ENCODE data around the gene RAPGEF6. TPM values are rescaled to one million over a fixed set of nuclear protein-coding genes. Genes with fewer than 3 reads are reported as not detected.

Gene RAPGEF6
- total RNA-seq, 3 donors from 2014 or later (not counting 1 experiment from before 2014, with no cell fraction given): 30.1 to 61.0 (median 42.1) TPM

DNA sequence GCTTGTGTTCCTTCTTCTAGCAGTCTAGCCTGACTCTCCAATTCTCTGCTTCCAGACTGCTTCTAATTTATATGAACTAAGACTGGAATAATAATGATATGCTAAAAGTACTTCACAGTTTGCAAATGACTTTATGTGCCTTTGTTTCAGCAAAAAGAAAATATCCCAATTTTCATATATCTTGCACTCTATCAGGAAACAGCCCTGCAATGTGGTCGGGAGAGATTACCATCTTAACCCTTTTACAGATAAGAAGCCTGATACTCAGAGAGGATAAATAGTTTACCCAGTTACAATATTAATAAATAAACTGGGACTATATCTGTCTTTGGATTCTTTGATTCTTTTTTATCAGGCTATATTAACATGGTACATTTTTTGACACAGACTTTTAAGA, 245.2 kb downstream of the RAPGEF6 start:
- Histone ChIP-seq H3K27ac (ENCODE audit: low read length) (no peak overlapping the region), H3K4me3 (ENCODE audit: low read length) (no peak overlapping the region), H3K9me3 (ENCODE audit: control insufficient read depth, insufficient read depth, low read length) (no peaks in the 10 kb centered on the region), H3K27me3 (ENCODE audit: control insufficient read depth, insufficient read depth, low read length) (no peaks in the 10 kb centered on the region), H3K36me3 (ENCODE audit: control insufficient read depth, insufficient read depth, low read length) (peaks cover 83% of the 10 kb centered on the region), H3K4me1 (ENCODE audit: control insufficient read depth, insufficient read depth, low read length) (no peaks in the 10 kb centered on the region)
- Mint-ChIP-seq H3K36me3 (peaks cover 36% of the 10 kb centered on the region), H3K9me3 (no peaks in the 10 kb centered on the region), H3K27ac (peak overlapping the region; percentile 85 to 95), H3K4me3 (no peak overlapping the region), H3K4me1 (peaks cover 20 to 33% of the 10 kb centered on the region in 2 donors), H3K27me3 (ENCODE audit: low read depth in 2 of 2) (no peaks in the 10 kb centered on the region)
- no peak for ATAC-seq
- no CpG with 5 or more reads among the region's 1 CpG for WGBS (ENCODE audit: insufficient coverage)
- no peak for DNase-seq
- intact Hi-C loops (cut with micrococcal nuclease): no loop called here
- no peak for TF ChIP-seq CTCF (IDR thresholded peaks at IDR 0.05)

DNA sequence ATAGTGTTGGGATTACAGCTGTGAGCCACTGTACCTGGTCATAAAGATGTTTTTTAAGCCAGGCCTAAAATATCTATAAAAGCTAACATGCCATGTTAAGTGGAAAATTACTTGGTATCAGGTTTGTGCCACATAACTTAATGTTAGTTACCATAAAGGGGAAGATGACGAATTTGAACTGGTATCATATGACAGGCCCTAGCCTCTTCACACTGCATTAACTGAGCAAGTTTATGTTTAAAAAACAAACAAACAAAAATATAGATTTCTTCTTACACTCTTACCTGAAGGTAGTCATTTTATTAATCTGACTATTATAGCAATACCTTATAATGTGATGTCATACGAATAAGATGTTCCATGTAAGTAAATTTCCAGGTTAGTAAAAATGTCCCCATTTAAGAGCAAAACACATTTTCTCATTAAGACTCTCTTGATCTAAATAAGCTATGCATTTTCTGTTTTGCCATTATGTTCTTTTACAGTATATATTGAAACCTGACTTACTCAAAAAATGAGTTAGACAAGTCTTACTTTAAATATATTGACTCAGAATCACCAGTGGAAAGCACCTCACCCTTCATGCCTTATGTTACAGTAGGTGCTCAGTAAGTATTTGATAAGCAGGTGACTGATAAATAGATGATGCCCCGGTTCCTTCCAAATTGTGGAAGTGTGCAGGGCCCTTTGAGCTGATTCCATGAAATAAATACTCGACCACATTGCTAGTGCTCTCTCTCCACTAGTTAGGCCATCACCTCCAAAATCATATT, 245.7 kb downstream of the RAPGEF6 start:
- intact Hi-C loops (cut with micrococcal nuclease): no loop called here

GRCh38 chr5:131387255-131387654, 247.8 kb downstream of the RAPGEF6 start:
- Histone ChIP-seq H3K4me1 (ENCODE audit: control insufficient read depth, insufficient read depth, low read length) (peaks cover 12% of the 10 kb centered on the region), H3K9me3 (ENCODE audit: control insufficient read depth, insufficient read depth, low read length) (no peaks in the 10 kb centered on the region), H3K27me3 (ENCODE audit: control insufficient read depth, insufficient read depth, low read length) (no peaks in the 10 kb centered on the region), H3K36me3 (ENCODE audit: control insufficient read depth, insufficient read depth, low read length) (peaks cover 57% of the 10 kb centered on the region), H3K27ac (ENCODE audit: low read length) (no peak overlapping the region), H3K4me3 (ENCODE audit: low read length) (no peak overlapping the region)
- no peak for TF ChIP-seq CTCF (IDR thresholded peaks at IDR 0.05)
- DNase-seq: no peak
- ATAC-seq: no peak
- 92% methylated on average over 6 of the region's 6 CpGs for WGBS (ENCODE audit: insufficient coverage)
- Mint-ChIP-seq H3K4me1 (peaks cover 37 to 42% of the 10 kb centered on the region in 2 donors), H3K36me3 (peaks cover 20% of the 10 kb centered on the region), H3K9me3 (no peaks in the 10 kb centered on the region), H3K4me3 (no peak overlapping the region), H3K27me3 (ENCODE audit: low read depth in 2 of 2) (no peaks in the 10 kb centered on the region), H3K27ac (peak overlapping the region; percentile 89 to 95)
- intact Hi-C loops (cut with micrococcal nuclease): no loop called here

More for the DNA sequence above, 245.7 kb downstream of the RAPGEF6 start:
- no peaks in the 10 kb centered on the region for H3K27me3 ChIP-seq (ENCODE audit: control insufficient read depth, insufficient read depth, low read length)
- WGBS (ENCODE audit: insufficient coverage): 32% methylated on average over 3 of the region's 4 CpGs
- Mint-ChIP-seq H3K36me3 (peaks cover 35% of the 10 kb centered on the region), H3K27me3 (ENCODE audit: low read depth in 2 of 2) (no peaks in the 10 kb centered on the region), H3K27ac (peak overlapping the region; percentile 85 to 95), H3K4me3 (no peak overlapping the region), H3K4me1 (peaks cover 22 to 35% of the 10 kb centered on the region in 2 donors), H3K9me3 (no peaks in the 10 kb centered on the region)
- peaks cover 4% of the 10 kb centered on the region for H3K4me1 ChIP-seq (ENCODE audit: control insufficient read depth, insufficient read depth, low read length)
- ATAC-seq (no peak), DNase-seq (no peak)
- no peak for TF ChIP-seq CTCF (IDR thresholded peaks at IDR 0.05)
- H3K27ac ChIP-seq (ENCODE audit: low read length): no peak overlapping the region
- no peaks in the 10 kb centered on the region for H3K9me3 ChIP-seq (ENCODE audit: control insufficient read depth, insufficient read depth, low read length)
- no peak overlapping the region for H3K4me3 ChIP-seq (ENCODE audit: low read length)
- H3K36me3 ChIP-seq (ENCODE audit: control insufficient read depth, insufficient read depth, low read length): peaks cover 77% of the 10 kb centered on the region
